Kidney glomerular epithelial cell (primary cell): Measurements from ENCODE around the gene BRDT.
"Not testable (repeated sequence)": the region's sequence is repeated elsewhere in the genome, so short reads cannot be mapped to it uniquely, and the experiment has no call there.

Experiments
- DNase-seq: peaks from one replicate; lab custom pipeline; 2025; lab: John Stamatoyannopoulos, UW

BRDT gene

GRCh38 chr1:91993256-91993655 lies 44.1 kb downstream of the BRDT start:
- DNase-seq: no peak

GRCh38 chr1:91997607-91998195 lies 48.5 kb downstream of the BRDT start:
- peak; percentile 42 for DNase-seq

DNA sequence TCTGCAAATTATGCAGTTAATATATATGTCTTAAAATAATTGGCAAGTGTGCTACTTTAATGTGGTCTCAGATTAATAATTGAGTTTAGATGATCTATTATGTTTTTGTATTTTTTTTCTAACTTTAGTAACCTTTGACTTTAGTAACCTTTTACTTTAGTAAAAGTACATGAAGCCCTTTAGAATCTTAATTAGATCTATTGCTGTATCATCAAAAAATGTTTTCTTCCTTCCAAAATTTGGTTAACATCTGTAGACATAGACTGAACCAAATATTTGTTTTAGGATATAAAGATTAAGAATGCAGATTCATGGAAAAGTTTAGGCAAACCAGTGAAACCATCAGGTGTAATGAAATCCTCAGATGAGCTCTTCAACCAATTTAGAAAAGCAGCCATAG lies 54.9 kb downstream of the BRDT start:
- no peak for DNase-seq

- DNase-seq: no peak
Observed at GRCh38 chr1:92013923-92014322, 64.7 kb downstream of the BRDT start.

DNA sequence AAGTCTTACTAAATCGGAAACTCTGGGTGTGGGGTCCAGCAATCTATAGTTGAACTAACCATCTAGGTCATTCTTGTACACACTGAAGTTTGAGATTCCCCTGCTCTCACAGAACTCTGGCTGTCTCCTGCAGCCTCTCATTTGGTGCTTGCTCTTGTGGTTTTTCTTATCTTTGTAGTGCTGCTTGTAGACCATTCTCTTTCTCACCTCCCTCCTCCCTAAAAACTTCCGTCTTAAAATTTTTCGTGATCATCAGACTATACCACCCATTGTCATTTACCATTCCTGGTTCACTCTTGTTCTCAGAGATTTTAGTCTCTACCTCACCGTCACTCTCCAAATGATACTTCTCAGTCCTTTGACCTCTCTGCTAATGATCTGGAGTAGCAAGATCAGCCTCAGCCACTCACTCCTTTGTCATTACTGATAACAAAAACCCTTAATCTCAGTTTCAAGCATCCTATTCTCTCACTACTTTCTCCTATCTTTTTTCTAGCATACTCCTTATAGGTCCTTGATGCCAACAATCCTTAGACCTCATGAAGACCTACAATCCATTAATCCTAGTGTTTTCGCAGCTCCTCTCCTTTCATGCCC lies 67.6 kb downstream of the BRDT start:
- no peak for DNase-seq

DNA sequence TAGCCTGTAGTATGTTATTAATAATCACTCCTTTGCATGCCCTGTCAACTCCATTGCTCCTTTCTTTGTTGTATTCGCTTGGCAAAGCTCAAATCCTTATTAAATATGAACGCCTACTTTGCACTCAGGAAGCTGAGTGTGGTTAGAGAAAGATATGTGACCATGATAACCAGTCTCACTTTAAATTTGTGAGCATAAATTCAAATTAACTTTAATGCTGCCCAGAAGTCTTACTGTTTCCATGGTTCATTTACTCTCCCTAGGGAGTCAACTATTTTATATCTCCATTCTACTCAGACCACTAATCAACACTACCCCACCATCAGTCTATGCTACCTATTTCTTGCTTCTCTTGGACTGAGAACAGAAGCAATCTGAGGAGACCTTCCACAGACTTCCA lies 68.5 kb downstream of the BRDT start:
- no peak for DNase-seq

- DNase-seq: not testable (repeated sequence)
Observed at GRCh38 chr1:92026042-92026441, 76.8 kb downstream of the BRDT start.

GRCh38 chr1:92026806-92027205 lies 77.6 kb downstream of the BRDT start:
- no peak for DNase-seq

GRCh38 chr1:92029241-92029922 lies 80.2 kb downstream of the BRDT start:
- no peak for DNase-seq

- peak; percentile 6 for DNase-seq
Observed at GRCh38 chr1:92030656-92031107, 81.5 kb downstream of the BRDT start.

- DNase-seq: no peak
Observed at GRCh38 chr1:92031281-92032110, 82.3 kb downstream of the BRDT start.

- no peak for DNase-seq
Observed at GRCh38 chr1:92037400-92037799, 88.2 kb downstream of the BRDT start.

DNA sequence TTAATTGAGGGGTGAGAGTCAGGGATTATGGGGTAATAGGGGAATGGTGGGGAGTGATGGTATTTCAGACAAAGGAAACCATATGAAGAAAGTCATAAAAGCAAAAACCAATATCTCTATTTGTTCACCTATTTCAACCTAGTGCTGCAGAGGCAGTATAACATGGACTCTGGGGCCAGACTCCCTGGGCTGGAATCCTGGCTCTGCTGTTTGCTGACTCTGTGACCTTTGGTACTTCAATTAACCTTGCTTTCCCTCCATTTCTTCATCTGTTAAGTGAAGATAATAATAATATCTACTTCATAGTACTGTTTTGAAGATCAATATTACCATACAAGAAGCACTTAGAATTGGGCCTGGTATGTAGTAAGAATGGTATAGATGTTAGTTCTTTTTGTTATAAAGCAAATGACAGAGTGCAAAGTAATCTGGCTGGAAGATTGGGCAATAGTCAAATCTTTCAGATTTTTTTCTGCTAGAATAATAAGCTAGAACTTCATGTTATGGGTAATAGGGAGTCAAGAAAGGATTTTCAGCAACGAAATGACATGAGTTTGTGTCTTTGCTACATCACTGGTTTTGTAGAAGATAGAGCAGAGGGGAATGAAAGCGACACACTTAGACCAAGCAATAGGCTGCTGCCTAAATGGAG lies 89.6 kb downstream of the BRDT start:
- no peak for DNase-seq

- DNase-seq: no peak
Observed at GRCh38 chr1:92040971-92041370, 91.8 kb downstream of the BRDT start.

GRCh38 chr1:92043621-92044020 lies 94.4 kb downstream of the BRDT start:
- no peak for DNase-seq

GRCh38 chr1:92045766-92046495 lies 96.7 kb downstream of the BRDT start:
- DNase-seq: no peak

DNA sequence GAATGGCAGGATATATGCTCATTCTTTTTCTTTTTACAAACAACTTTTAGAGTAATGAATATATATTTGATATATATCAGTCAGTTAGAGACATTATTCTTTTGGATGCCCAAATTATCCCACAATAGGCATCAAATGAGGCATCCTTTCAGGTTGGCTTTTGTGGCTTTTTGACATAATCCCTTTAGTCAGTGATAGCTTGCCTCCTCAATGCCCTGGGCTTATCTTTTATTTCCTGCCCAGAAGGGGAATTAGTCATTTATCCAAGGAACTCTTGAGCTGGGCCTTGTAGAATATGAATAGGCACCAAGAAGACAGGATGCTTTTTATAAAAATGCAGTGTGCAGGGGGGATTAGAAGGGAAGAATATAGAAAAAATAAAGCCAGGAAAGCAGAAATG lies 102.7 kb downstream of the BRDT start:
- no peak for DNase-seq
